Mesodermal cell (in vitro differentiated cells): ENCODE results near the gene CDK15.
"Not testable (repeated sequence)": the region's sequence is repeated elsewhere in the genome, so short reads cannot be mapped to it uniquely, and the experiment has no call there.

Experiments
- H3K27ac ChIP-seq: 2 replicates; pipeline ENCODE4 v1.7.0; 2013; ENCODE audit warnings: mild to moderate bottlenecking, low read depth, low read length, moderate library complexity; ENCODE audit not compliant: severe bottlenecking
- H3K36me3 ChIP-seq: 2 replicates; pipeline ENCODE4 v1.7.1; 2013; ENCODE audit warnings: mild to moderate bottlenecking, low read length, moderate library complexity; ENCODE audit not compliant: control insufficient read depth, insufficient read depth
- H3K4me1 ChIP-seq: one replicate; pipeline ENCODE4 v1.7.1; 2013; ENCODE audit warnings: mild to moderate bottlenecking, low read length; ENCODE audit not compliant: insufficient read depth, control insufficient read depth, poor library complexity, severe bottlenecking
- H3K4me3 ChIP-seq: 2 replicates; pipeline ENCODE4 v1.7.0; 2013; ENCODE audit warnings: low read length, control low read depth, mild to moderate bottlenecking; ENCODE audit not compliant: insufficient read depth, poor library complexity, severe bottlenecking; ENCODE audit errors: extremely low read depth
- H3K9me3 ChIP-seq: 2 replicates; pipeline ENCODE4 v1.7.1; 2013; ENCODE audit warnings: mild to moderate bottlenecking, low read length, moderate library complexity; ENCODE audit not compliant: control insufficient read depth
- WGBS, 2 experiments: methylation state at CpG; one replicate each; pipeline ENCODE4 v1.1.5; 2013; ENCODE audit warnings: missing lambda C conversion rate in 2 of 2; ENCODE audit not compliant: insufficient coverage in 2 of 2; 5-methylcytosine and 5-hydroxymethylcytosine counted together

The CDK15 gene

DNA sequence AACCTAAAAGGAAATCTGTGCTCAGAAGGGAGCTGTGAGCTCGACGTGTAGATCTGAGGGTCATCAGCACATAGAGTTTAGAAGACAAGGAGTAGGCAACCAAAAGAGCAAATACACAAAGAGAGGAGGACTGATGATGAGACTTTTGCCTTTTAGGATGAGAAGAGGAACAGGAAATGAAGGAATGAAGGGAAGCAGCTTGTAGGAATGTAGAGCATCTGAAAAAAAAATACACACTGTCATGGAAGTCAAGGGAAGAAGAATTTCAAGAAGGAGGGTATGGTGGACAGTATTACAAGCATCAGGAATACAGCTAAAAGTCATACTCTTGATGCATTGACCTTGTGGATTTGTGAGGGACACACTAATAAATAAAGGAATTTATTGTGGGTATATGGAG is 21.9 kb downstream of the CDK15 start:
- peaks cover 22% of the 10 kb centered on the region for H3K4me1 ChIP-seq
- no peak overlapping the region for H3K27ac ChIP-seq
- no peaks in the 10 kb centered on the region for H3K36me3 ChIP-seq
- WGBS, 2 experiments = 97 to 100% methylated on average over 1 to 2 of the region's 2 CpGs
- no peak overlapping the region for H3K4me3 ChIP-seq
- H3K9me3 ChIP-seq = no peaks in the 10 kb centered on the region

DNA sequence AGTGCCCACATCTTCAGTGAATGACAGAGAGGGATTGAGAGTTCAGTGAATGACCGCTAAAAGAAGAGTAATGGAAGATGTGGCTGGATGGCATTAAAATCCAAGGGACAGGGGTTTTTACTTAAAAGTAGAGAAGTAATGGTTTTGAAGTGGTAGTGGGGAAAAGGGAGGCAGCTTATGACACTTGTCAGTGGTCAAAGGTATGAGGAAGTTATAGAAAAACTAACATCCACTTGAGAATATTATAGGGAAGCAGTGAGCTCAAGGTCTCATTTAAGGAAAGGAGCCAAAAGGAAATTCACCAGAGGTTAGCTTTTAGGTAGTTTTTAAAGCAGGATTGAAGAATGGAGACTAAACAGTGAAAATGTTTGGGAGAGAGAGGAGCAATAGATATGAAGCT is 24.3 kb downstream of the CDK15 start:
- Histone ChIP-seq H3K4me1 (peaks cover 27% of the 10 kb centered on the region), H3K4me3 (no peak overlapping the region), H3K9me3 (no peaks in the 10 kb centered on the region), H3K36me3 (no peaks in the 10 kb centered on the region), H3K27ac (no peak overlapping the region)
- 90 to 100% methylated on average over 1 of the region's 1 CpG for WGBS, 2 experiments

DNA sequence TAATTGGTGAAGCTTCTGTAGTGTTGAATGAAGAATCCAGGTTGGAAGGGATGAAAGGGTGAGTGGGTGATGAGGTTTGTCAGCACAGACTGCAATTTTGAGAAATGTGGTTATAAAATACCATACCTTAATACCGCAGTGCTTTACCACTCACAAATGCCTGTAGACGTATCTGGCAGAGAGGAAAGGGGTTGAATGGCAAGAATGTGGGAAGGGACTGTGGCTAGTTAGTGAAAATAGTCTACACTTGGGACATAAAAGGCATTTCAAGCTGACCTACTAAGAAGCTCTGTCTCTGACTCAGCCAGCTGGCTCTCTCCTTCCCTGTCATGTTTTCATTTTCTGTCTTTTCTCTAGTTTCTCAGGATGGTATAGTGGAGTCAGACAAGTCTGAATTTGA is 25.1 kb downstream of the CDK15 start:
- Histone ChIP-seq H3K9me3 (no peaks in the 10 kb centered on the region), H3K4me1 (peaks cover 27% of the 10 kb centered on the region), H3K4me3 (no peak overlapping the region), H3K27ac (no peak overlapping the region), H3K36me3 (no peaks in the 10 kb centered on the region)
- no CpG with 5 or more reads among the region's 2 CpGs for WGBS, 2 experiments

DNA sequence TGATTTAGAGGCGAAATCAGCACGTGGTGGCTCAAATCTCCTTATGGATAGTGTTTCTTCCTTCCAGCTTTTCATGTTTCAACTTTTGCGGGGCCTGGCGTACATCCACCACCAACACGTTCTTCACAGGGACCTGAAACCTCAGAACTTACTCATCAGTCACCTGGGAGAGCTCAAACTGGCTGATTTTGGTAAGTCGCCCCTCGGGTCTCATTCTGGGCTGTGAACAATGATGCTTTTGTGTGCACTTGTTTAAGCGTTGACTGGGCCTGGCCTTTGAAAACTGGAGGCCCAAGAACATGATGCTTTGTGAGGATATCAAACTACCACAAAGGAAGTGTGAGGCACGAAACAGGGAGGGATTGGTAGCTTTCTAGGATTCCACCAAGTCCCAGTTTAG is 27.4 kb downstream of the CDK15 start:
- Histone ChIP-seq H3K27ac (no peak overlapping the region), H3K36me3 (no peaks in the 10 kb centered on the region), H3K4me3 (no peak overlapping the region), H3K4me1 (peaks cover 21% of the 10 kb centered on the region), H3K9me3 (no peaks in the 10 kb centered on the region)
- WGBS, 2 experiments = 78 to 89% methylated on average over 3 to 8 of the region's 9 CpGs

DNA sequence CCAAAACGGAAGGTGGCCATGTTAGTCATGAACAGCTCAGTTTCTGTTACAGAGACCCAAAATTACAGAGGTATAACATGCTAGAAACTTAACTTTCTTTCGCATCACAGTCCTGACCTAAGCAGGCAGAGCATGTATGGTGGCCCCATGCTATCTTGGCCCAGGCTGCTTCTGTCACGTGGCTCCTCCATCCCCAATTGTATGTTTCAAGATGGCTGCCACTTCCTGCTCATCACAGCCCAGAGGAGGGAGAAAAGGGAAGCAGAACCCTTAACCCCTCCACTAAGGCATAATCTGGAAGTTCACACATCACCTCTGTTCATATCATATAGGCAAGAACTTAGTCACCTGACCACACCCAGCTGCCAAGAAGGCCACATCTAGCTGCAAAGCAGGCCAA is 28.7 kb downstream of the CDK15 start:
- no peaks in the 10 kb centered on the region for H3K36me3 ChIP-seq
- H3K9me3 ChIP-seq = no peaks in the 10 kb centered on the region
- H3K27ac ChIP-seq = no peak overlapping the region
- WGBS, 2 experiments = 100% methylated on average over 3 of the region's 3 CpGs
- H3K4me1 ChIP-seq = peaks cover 20% of the 10 kb centered on the region
- H3K4me3 ChIP-seq = no peak overlapping the region

DNA sequence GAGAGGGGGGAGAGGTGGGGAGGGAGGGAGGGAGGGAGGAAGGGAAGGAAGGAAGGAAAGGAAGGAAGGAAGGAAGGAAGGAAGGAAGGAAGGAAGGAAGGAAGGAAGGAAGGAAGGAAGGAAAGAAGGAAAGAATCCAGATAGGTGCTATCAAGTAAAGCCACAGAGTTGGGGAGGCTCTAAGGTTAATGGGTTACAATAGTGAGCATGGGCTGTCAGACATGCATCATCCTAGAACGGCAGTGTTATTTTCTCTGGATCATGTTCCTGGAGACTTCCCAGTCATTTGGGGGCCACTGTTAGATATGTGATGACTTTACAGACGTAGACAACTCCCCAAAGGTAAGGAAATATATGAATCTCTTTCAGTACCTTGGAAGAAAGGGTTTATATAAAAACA is 31.1 kb downstream of the CDK15 start:
- WGBS, 2 experiments = 90 to 100% methylated on average over 1 of the region's 2 CpGs
- peaks cover 10% of the 10 kb centered on the region for H3K9me3 ChIP-seq
- H3K4me1 ChIP-seq = peaks cover 13% of the 10 kb centered on the region
- H3K4me3 ChIP-seq = no peak overlapping the region
- H3K27ac ChIP-seq = no peak overlapping the region
- H3K36me3 ChIP-seq = no peaks in the 10 kb centered on the region

DNA sequence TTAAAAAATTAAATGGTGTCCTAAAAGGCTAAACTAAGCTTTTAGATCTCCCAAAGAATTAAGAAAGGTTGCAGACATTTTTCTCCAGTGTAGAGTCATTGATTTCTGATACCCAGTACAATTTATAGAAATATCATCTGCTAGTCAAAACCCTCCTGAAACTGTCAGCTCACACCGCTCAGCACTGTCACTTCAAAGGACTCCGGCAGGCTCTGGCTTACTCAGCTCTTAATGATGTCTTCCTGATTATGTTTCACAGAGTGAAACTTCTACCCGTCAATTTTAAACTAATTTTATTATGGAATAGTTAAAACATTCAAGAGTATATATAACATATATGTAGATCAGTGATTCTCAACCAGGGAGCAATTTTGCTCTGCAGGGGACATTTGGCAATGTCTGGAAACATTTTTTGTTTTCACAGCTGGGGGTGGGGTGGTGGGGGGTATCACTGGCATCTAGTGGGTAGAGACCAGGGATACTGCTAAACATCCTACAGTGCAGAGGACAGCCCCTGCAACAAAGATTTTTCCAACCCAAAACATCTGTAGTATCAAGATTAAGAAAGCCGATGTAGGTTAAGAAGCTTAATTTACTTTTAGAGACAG is 31.6 kb downstream of the CDK15 start:
- peaks cover 10% of the 10 kb centered on the region for H3K9me3 ChIP-seq
- H3K27ac ChIP-seq = no peak overlapping the region
- H3K4me3 ChIP-seq = no peak overlapping the region
- no peaks in the 10 kb centered on the region for H3K36me3 ChIP-seq
- H3K4me1 ChIP-seq = peaks cover 18% of the 10 kb centered on the region
- WGBS, 2 experiments = 80 to 82% methylated on average over 1 to 3 of the region's 4 CpGs

DNA sequence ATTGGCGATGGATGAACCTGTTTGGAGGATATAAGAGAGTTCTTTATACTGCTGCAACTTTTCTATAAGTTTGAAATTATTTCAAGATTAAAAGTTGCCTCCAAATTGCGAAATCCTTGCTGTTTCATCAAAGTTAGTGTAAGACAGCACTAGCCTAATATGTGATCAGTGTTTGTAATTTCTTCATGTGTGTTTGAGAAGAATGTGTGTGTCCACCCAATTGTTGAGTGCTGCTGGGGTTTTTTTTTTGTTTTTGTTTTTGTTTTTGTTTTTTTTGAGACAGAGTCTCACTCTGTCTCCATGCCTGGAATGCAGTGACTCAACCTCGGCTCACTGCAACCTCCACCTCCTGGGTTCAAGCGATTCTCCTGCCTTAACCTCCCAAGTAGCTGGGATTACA is 33.4 kb downstream of the CDK15 start:
- Histone ChIP-seq H3K27ac (no peak overlapping the region), H3K4me1 (peaks cover 16% of the 10 kb centered on the region), H3K9me3 (peaks cover 10% of the 10 kb centered on the region), H3K36me3 (no peaks in the 10 kb centered on the region), H3K4me3 (no peak overlapping the region)
- WGBS, 2 experiments = 86 to 90% methylated on average over 4 of the region's 4 CpGs

DNA sequence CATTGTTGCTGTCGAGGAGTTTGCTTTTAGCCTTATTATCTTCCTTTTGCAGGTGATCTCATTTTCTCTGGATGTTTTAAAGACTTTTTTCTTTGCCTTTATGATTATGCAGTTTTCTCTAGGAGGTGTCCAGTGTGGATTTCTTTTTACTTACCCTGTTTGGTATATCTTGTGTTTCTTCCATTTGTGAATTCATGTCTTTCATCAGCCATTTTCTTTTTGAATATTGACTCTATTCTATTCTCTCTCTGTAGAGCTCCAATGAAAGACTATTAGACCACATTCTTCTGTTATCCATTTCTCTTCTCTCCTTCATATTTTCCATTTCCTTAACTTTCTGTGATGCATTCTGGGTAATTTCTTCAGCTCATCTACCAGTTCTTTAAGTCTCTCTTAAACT is 34.4 kb downstream of the CDK15 start:
- Histone ChIP-seq H3K4me1 (peaks cover 16% of the 10 kb centered on the region), H3K9me3 (peaks cover 10% of the 10 kb centered on the region), H3K36me3 (no peaks in the 10 kb centered on the region), H3K4me3 (no peak overlapping the region), H3K27ac (no peak overlapping the region)
- 100% methylated on average over 1 of the region's 1 CpG; no CpG with 5 or more reads in 1 of the 2 experiments for WGBS, 2 experiments

DNA sequence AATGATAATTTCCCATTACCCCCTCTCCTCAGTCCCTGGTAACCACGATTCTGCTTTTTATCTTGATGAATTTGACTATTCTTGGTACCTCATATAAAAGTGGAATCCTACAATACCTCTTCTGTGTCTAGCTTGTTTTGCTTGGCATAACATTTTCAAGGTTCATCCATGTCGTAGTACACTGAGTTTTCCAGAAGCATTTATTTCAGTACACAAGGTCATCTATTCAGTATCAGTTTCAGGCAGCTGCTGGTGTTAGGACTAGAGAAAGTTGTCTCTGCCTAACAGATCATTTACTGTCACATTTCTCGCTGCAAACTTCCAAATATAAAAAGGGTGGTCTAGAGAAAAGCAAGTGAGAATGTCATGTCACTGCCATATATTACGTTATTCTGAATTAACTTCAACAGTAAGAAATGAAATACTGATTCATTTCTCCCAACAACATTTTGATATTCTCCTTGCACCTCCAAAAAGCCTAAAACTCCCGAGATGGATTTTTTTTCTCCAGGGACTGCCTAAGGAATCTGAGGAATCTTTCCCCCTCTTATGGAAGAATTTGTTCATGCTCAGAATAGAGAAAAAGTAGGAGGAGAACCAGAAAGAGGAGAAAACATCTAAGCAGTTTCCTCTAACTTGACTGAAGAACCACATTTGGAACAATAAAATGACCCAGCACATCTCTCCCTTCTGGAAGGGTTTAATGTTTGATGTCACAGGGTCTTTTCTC is 36.0 kb downstream of the CDK15 start:
- WGBS, 2 experiments = 40 to 60% methylated on average over 1 to 2 of the region's 5 CpGs
- Histone ChIP-seq H3K27ac (peak overlapping the region; percentile 11), H3K4me3 (no peak overlapping the region)

DNA sequence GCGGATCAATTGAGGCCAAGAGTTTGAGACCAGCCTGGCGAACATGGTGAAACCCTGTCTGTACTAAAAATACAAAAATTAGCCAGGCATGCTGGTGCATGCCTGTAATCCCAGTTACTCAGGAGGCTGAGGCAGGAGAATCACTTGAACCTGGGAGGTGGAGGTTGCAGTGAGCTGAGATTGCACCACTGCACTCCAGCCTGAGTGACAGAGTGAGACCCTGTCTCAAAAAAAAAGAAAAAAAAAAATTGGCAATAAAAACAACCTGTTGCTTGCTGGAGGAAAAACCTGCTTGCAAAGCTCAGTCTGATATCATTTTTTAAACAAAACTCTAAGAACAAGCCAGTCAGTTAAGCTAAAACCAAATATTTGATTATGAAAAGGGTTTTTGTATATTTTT is 38.6 kb downstream of the CDK15 start:
- 76 to 90% methylated on average over 2 of the region's 2 CpGs for WGBS, 2 experiments
- not testable (repeated sequence) for H3K36me3 ChIP-seq, H3K27ac ChIP-seq, H3K4me3 ChIP-seq
- Histone ChIP-seq H3K4me1 (peaks cover 13% of the 10 kb centered on the region), H3K9me3 (peaks cover 10% of the 10 kb centered on the region)

More for the DNA sequence above, 36.0 kb downstream of the CDK15 start:
- no peaks in the 10 kb centered on the region for H3K36me3 ChIP-seq
- H3K9me3 ChIP-seq = peaks cover 10% of the 10 kb centered on the region
- H3K4me1 ChIP-seq = peaks cover 16% of the 10 kb centered on the region
